MM.1S (cell line): ENCODE measurements around the gene TMEM208.
A peak's percentile ranks its signal among the peaks of the same experiment; 100 is the strongest.

Experiments used
- DNase-seq: peaks from one replicate; pipeline ENCODE4 v3.0.0-alpha.2; 2015
- H2AFZ ChIP-seq: fragments of 300-600 bp; sonication (generic); 2 replicates; pipeline ENCODE4 v1.6.0; 2016; ENCODE audit warnings: antibody characterized with exemption, low read length
- H3F3A ChIP-seq: fragments of 300-600 bp; sonication (generic); 2 replicates; pipeline ENCODE4 v1.6.1; 2016; ENCODE audit warnings: mild to moderate bottlenecking, antibody characterized with exemption, low read length, moderate library complexity, mixed read lengths; ENCODE audit not compliant: insufficient read depth
- H3K27ac ChIP-seq: fragments of 300-600 bp; sonication (generic); 2 replicates; pipeline ENCODE4 v1.5.1; 2016; ENCODE audit warnings: mild to moderate bottlenecking, low read length
- H3K27me3 ChIP-seq: fragments of 300-600 bp; sonication (generic); replicated peaks from 2 replicates; pipeline ENCODE4 v1.6.0; 2016; ENCODE audit warnings: low read length; ENCODE audit not compliant: insufficient read depth
- H3K36me3 ChIP-seq: fragments of 300-600 bp; sonication (generic); replicated peaks from 2 replicates; pipeline ENCODE4 v1.6.1; 2016; ENCODE audit warnings: mild to moderate bottlenecking, low read length, mixed read lengths; ENCODE audit not compliant: insufficient read depth
- H3K4me1 ChIP-seq: fragments of 300-600 bp; sonication (generic); 2 replicates; pipeline ENCODE4 v1.6.1; 2016; ENCODE audit warnings: low read length, mixed read lengths
- H3K4me2 ChIP-seq: fragments of 300-600 bp; sonication (generic); 2 replicates; pipeline ENCODE4 v1.6.0; 2016; ENCODE audit warnings: low read depth, low read length
- H3K4me3 ChIP-seq: fragments of 300-600 bp; sonication (generic); 2 replicates; pipeline ENCODE4 v1.5.1; 2016; ENCODE audit warnings: low read length, mixed read lengths
- H3K79me2 ChIP-seq: fragments of 300-600 bp; sonication (generic); 2 replicates; pipeline ENCODE4 v1.6.1; 2016; ENCODE audit warnings: mixed run types, low read length, mixed read lengths
- H3K9ac ChIP-seq: fragments of 300-600 bp; sonication (generic); 2 replicates; pipeline ENCODE4 v1.6.1; 2016; ENCODE audit warnings: low read length, mixed read lengths
- H3K9me2 ChIP-seq: fragments of 300-600 bp; sonication (generic); replicated peaks from 2 replicates; pipeline ENCODE4 v1.6.1; 2016; ENCODE audit warnings: mild to moderate bottlenecking, low read length, mixed read lengths; ENCODE audit not compliant: insufficient read depth
- H3K9me3 ChIP-seq: fragments of 300-600 bp; sonication (generic); replicated peaks from 2 replicates; pipeline ENCODE4 v1.6.1; 2016; ENCODE audit warnings: mild to moderate bottlenecking, low read length, mixed read lengths; ENCODE audit not compliant: insufficient read depth
- H4K20me1 ChIP-seq: fragments of 300-600 bp; sonication (generic); 2 replicates; pipeline ENCODE4 v1.6.1; 2016; ENCODE audit warnings: mild to moderate bottlenecking, low read length, moderate library complexity, mixed read lengths; ENCODE audit not compliant: insufficient read depth
- CTCF ChIP-seq: fragments of 300-600 bp; sonication (generic); IDR thresholded peaks from 2 replicates; pipeline ENCODE4 v1.5.1; 2016; ENCODE audit warnings: antibody characterized with exemption, low read length, mixed read lengths
- EZH2 ChIP-seq: fragments of 300-600 bp; sonication (generic); optimal IDR thresholded peaks from 2 replicates; pipeline ENCODE3; 2017; ENCODE audit warnings: low read depth, mild to moderate bottlenecking, antibody characterized with exemption, low read length, mixed read lengths
- EZH2phosphoT487 ChIP-seq: fragments of 300-600 bp; sonication (generic); IDR thresholded peaks from 2 replicates; pipeline ENCODE4 v1.6.1; 2018; ENCODE audit warnings: antibody characterized with exemption, low read length

TMEM208 gene

GRCh38 chr16:67190041-67190440 is 36.9 kb upstream of the TMEM208 start, which contains the start of gene EXOC3L1:
Gene EXOC3L1, minus strand, starts transcription at chr16:67190136. Its CDS starts 460 bp downstream, at chr16:67189676.
- H2AFZ ChIP-seq, result no peak within 1 kb of the TSS
- no peak for TF ChIP-seq EZH2phosphoT487
- no peak for TF ChIP-seq CTCF
- TF ChIP-seq EZH2, result no peak
- peaks cover 11% of the 10 kb centered on the region for H3K4me1 ChIP-seq
- H3K4me2 ChIP-seq, result no peak within 1 kb of the TSS
- peaks cover 30% of the 10 kb centered on the region for H3K79me2 ChIP-seq
- no peaks in the 10 kb centered on the region for H3K9me2 ChIP-seq
- H3F3A ChIP-seq, result no peaks in the 10 kb centered on the region
- H4K20me1 ChIP-seq, result no peaks in the 10 kb centered on the region
- H3K9ac ChIP-seq, result no peak within 1 kb of the TSS
- H3K27me3 ChIP-seq, result peaks cover 13% of the 10 kb centered on the region
- H3K27ac ChIP-seq, result no peak within 1 kb of the TSS
- H3K9me3 ChIP-seq, result no peaks in the 10 kb centered on the region
- no peak for DNase-seq
- no peak within 1 kb of the TSS for H3K4me3 ChIP-seq
- peaks cover 5% of the 10 kb centered on the region; the same call in 1 of the 2 replicates for H3K36me3 ChIP-seq

GRCh38 chr16:67190448-67191399 is 36.2 kb upstream of the TMEM208 start:
- Histone ChIP-seq H3K4me2 (no peak overlapping the region), H2AFZ (peak overlapping the region; percentile 54; the same call in 1 of the 2 replicates), H3K27ac (no peak overlapping the region), H3K79me2 (peaks cover 36% of the 10 kb centered on the region), H3F3A (no peaks in the 10 kb centered on the region), H3K27me3 (peaks cover 13% of the 10 kb centered on the region), H4K20me1 (no peaks in the 10 kb centered on the region), H3K9me2 (no peaks in the 10 kb centered on the region), H3K4me3 (no peak overlapping the region), H3K9me3 (no peaks in the 10 kb centered on the region), H3K4me1 (peaks cover 9% of the 10 kb centered on the region; the same call in 1 of the 2 replicates), H3K36me3 (peaks cover 5% of the 10 kb centered on the region; the same call in 1 of the 2 replicates), H3K9ac (no peak overlapping the region)
- TF ChIP-seq EZH2phosphoT487, result no peak
- TF ChIP-seq EZH2, result no peak
- no peak for TF ChIP-seq CTCF
- DNase-seq, result no peak

GRCh38 chr16:67191411-67191994 is 35.4 kb upstream of the TMEM208 start:
- TF ChIP-seq EZH2 (no peak), EZH2phosphoT487 (no peak), CTCF (no peak)
- H3K27me3 ChIP-seq, result peaks cover 5% of the 10 kb centered on the region; the same call in 1 of the 2 replicates
- peak overlapping the region; percentile 45 for H3K4me2 ChIP-seq
- no peak overlapping the region; the same call in 1 of the 2 replicates for H3K9ac ChIP-seq
- no peaks in the 10 kb centered on the region for H3F3A ChIP-seq
- peaks cover 42% of the 10 kb centered on the region for H3K79me2 ChIP-seq
- H3K9me2 ChIP-seq, result no peaks in the 10 kb centered on the region
- DNase-seq, result no peak
- H3K9me3 ChIP-seq, result no peaks in the 10 kb centered on the region
- no peaks in the 10 kb centered on the region for H4K20me1 ChIP-seq
- peaks cover 10% of the 10 kb centered on the region; the same call in 1 of the 2 replicates for H3K36me3 ChIP-seq
- H3K4me3 ChIP-seq, result peak overlapping the region; percentile 40; the same call in 1 of the 2 replicates
- H3K4me1 ChIP-seq, result peaks cover 9% of the 10 kb centered on the region; the same call in 1 of the 2 replicates
- no peak overlapping the region for H3K27ac ChIP-seq
- H2AFZ ChIP-seq, result peak overlapping the region; percentile 54
